Thoracic aorta (tissue), 2 donors: Measurements from ENCODE around the gene MBD1. TPM values are rescaled to one million over a fixed set of nuclear protein-coding genes. Genes with fewer than 3 reads are reported as not detected.
A peak's percentile ranks its signal among the peaks of the same experiment; 100 is the strongest.

Experiments
- ATAC-seq: fragments of 150-250 bp; one replicate; pipeline ENCODE4 v1.8.0; 2017; ENCODE audit warnings: low read depth; ENCODE audit not compliant: insufficient number of reproducible peaks, low FRiP score
- DNase-seq: peaks from one replicate; pipeline ENCODE4 v3.0.0-alpha.2; 2020; ENCODE audit warnings: low spot score
- H3K27ac ChIP-seq, 2 donors: fragments of 200-600 bp; sonication (generic); 1 replicate in 1 of 2; 2 replicates in 1 of 2; pipeline ENCODE4 v1.5.1; 2016; ENCODE audit warnings: mild to moderate bottlenecking in 2 of 2, moderate library complexity in 2 of 2
- H3K27me3 ChIP-seq: fragments of 200-600 bp; sonication (generic); replicated peaks from 2 replicates; pipeline ENCODE4 v1.6.0; 2016; ENCODE audit warnings: mild to moderate bottlenecking; ENCODE audit not compliant: insufficient read depth
- H3K36me3 ChIP-seq: fragments of 200-600 bp; sonication (generic); one replicate; pipeline ENCODE4 v1.5.1; 2016
- H3K4me1 ChIP-seq, 2 donors: fragments of 200-600 bp; sonication (generic); 1 replicate in 1 of 2; 2 replicates in 1 of 2; pipeline versions ENCODE4 v1.5.1 to v1.6.0; 2016; ENCODE audit warnings: low read depth in 2 of 2, mild to moderate bottlenecking in 1 of 2; ENCODE audit not compliant: control insufficient read depth in 1 of 2
- H3K4me3 ChIP-seq: fragments of 200-600 bp; sonication (generic); 2 replicates; pipeline ENCODE4 v1.5.1; 2016; ENCODE audit warnings: mild to moderate bottlenecking
- H3K9me3 ChIP-seq: fragments of 200-600 bp; sonication (generic); 2 replicates; pipeline ENCODE4 v1.5.1; 2016
- CTCF ChIP-seq: fragments of 200-600 bp; sonication (generic); IDR thresholded peaks from one replicate; pipeline ENCODE4 v1.5.1; 2019; ENCODE audit warnings: antibody characterized with exemption
- total RNA-seq, 2 donors: library from RNA; depleted of rRNA; stranded (reverse); fragments of >200 nt; gene quantifications; one replicate each; pipeline versions ENCODE4 v1.1.0 to v1.2.3, GENCODE V29; 2016

The MBD1 gene
- total RNA-seq: 100 to 1,000 TPM; 103 to 107 TPM

GRCh38 chr18:50281295-50281971 lies at the start of gene MBD1:
MBD1 (minus strand) TSS chr18:50281523; CDS start chr18:50279992, 1,531 bp downstream.
- DNase-seq (peak; percentile 91), ATAC-seq (peak; percentile 89)
- H3K4me1 ChIP-seq: peaks cover 13 to 29% of the 10 kb centered on the region in 2 donors
- no peaks in the 10 kb centered on the region for H3K27me3 ChIP-seq
- peak within 1 kb of the TSS; percentile 77 to 90 for H3K27ac ChIP-seq
- peak within 1 kb of the TSS; percentile 90 for H3K4me3 ChIP-seq
- TF ChIP-seq CTCF: peak; percentile 28
- no peaks in the 10 kb centered on the region for H3K9me3 ChIP-seq
- H3K36me3 ChIP-seq: peaks cover 23% of the 10 kb centered on the region

GRCh38 chr18:50330176-50330575 lies 48.9 kb upstream of the MBD1 start:
- no peak overlapping the region for H3K4me3 ChIP-seq
- no peaks in the 10 kb centered on the region for H3K9me3 ChIP-seq
- no peaks in the 10 kb centered on the region for H3K27me3 ChIP-seq
- no peak for DNase-seq
- H3K4me1 ChIP-seq: no peaks in the 10 kb centered on the region
- no peaks in the 10 kb centered on the region for H3K36me3 ChIP-seq
- no peak for ATAC-seq
- H3K27ac ChIP-seq: no peak overlapping the region
- no peak for TF ChIP-seq CTCF

DNA sequence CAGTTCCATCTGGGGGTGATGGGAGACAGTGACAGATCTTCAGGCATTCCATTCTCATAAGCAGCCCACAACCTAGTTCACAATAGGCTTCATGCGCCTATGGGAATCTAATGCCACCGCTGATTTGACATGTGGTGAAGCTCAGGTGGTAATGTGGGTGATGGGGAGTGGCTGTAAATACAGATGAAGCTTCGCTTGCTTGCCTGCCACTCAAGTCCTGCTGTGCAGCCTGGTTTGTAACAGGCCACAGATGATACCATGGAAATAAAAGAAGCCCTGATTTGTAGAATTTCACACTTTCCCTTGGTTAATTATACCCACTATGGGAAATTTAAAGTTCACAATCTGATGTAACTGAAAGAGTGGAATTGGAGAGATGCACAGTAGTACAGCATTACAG lies 46.7 kb upstream of the MBD1 start:
- Histone ChIP-seq H3K4me1 (no peaks in the 10 kb centered on the region), H3K27ac (no peak overlapping the region), H3K9me3 (no peaks in the 10 kb centered on the region), H3K27me3 (no peaks in the 10 kb centered on the region), H3K36me3 (no peaks in the 10 kb centered on the region), H3K4me3 (no peak overlapping the region)
- ATAC-seq (no peak), DNase-seq (no peak)
- TF ChIP-seq CTCF: no peak

- no peak for DNase-seq
- Histone ChIP-seq H3K4me1 (no peaks in the 10 kb centered on the region), H3K36me3 (no peaks in the 10 kb centered on the region), H3K27me3 (no peaks in the 10 kb centered on the region), H3K9me3 (no peaks in the 10 kb centered on the region), H3K4me3 (no peak overlapping the region), H3K27ac (no peak overlapping the region)
- no peak for ATAC-seq
- TF ChIP-seq CTCF: no peak
Measured at GRCh38 chr18:50320719-50321118, 39.4 kb upstream of the MBD1 start.

- DNase-seq (no peak), ATAC-seq (no peak)
- H3K4me1 ChIP-seq: no peaks in the 10 kb centered on the region
- no peak overlapping the region for H3K4me3 ChIP-seq
- H3K9me3 ChIP-seq: no peaks in the 10 kb centered on the region
- H3K36me3 ChIP-seq: no peaks in the 10 kb centered on the region
- no peak overlapping the region for H3K27ac ChIP-seq
- TF ChIP-seq CTCF: no peak
- H3K27me3 ChIP-seq: no peaks in the 10 kb centered on the region
Measured at GRCh38 chr18:50315100-50315871, 34.0 kb upstream of the MBD1 start.
